Measurements from ENCODE around the gene ETHE1.
"Not testable (repeated sequence)": the region's sequence is repeated elsewhere in the genome, so short reads cannot be mapped to it uniquely, and the experiment has no call there.

DNA sequence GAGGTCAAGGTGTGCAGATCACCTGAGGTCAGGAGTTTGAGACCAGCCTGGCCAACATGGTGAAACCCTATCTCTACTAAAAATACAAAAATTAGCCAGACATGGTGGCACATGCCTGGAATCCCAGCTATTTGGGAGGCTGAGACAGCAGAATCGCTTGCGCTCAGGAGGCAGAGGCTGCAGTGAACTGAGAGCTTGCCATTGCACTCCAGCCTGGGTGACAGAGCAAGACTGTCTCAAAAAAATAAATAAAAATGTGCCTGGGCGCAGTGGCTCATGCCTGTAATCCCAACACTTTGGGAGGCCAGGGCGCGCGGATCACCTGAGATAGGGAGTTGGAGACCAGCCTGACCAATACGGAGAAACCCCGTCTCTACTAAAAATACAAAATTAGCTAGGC is 3.3 kb downstream of the ETHE1 start:
- TF ChIP-seq, protein P1, sequence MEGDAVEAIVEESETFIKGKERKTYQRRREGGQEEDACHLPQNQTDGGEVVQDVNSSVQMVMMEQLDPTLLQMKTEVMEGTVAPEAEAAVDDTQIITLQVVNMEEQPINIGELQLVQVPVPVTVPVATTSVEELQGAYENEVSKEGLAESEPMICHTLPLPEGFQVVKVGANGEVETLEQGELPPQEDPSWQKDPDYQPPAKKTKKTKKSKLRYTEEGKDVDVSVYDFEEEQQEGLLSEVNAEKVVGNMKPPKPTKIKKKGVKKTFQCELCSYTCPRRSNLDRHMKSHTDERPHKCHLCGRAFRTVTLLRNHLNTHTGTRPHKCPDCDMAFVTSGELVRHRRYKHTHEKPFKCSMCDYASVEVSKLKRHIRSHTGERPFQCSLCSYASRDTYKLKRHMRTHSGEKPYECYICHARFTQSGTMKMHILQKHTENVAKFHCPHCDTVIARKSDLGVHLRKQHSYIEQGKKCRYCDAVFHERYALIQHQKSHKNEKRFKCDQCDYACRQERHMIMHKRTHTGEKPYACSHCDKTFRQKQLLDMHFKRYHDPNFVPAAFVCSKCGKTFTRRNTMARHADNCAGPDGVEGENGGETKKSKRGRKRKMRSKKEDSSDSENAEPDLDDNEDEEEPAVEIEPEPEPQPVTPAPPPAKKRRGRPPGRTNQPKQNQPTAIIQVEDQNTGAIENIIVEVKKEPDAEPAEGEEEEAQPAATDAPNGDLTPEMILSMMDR (conservative IDR thresholded peaks at IDR 0.05; ENCODE audit: low read depth, low read length): not testable (repeated sequence)
- TF ChIP-seq EZH2 (IDR thresholded peaks at IDR 0.05; ENCODE audit: borderline replicate concordance, low read depth, low read length, poor library complexity, severe bottlenecking): not testable (repeated sequence)
